Trophoblast cell (in vitro differentiated cells and primary cell): Measurements from ENCODE around the gene RTN4R.

Experiments
- DNase-seq, 2 donors: peaks; one replicate each; pipeline ENCODE4 v3.0.0-alpha.2; 2016
- H2AFZ ChIP-seq: 2 replicates; pipeline ENCODE4 v1.6.1; 2013; ENCODE audit warnings: low read length, moderate library complexity, mild to moderate bottlenecking; ENCODE audit not compliant: insufficient read depth, poor library complexity
- H2AK5ac ChIP-seq: 2 replicates; pipeline ENCODE4 v1.6.1; 2013; ENCODE audit warnings: mild to moderate bottlenecking, low read length
- H2BK120ac ChIP-seq: 2 replicates; pipeline ENCODE4 v1.6.1; 2013; ENCODE audit warnings: low read length, mild to moderate bottlenecking, moderate library complexity; ENCODE audit not compliant: insufficient read depth, poor library complexity
- H2BK12ac ChIP-seq: 2 replicates; pipeline ENCODE4 v1.6.1; 2013; ENCODE audit warnings: mild to moderate bottlenecking, low read length, moderate library complexity
- H2BK5ac ChIP-seq: 2 replicates; pipeline ENCODE4 v1.6.1; 2013; ENCODE audit warnings: low read length, low read depth, moderate library complexity, mild to moderate bottlenecking; ENCODE audit not compliant: poor library complexity
- H3K14ac ChIP-seq: 2 replicates; pipeline ENCODE4 v1.6.1; 2013; ENCODE audit warnings: mild to moderate bottlenecking, low read length
- H3K18ac ChIP-seq: 2 replicates; pipeline ENCODE4 v1.6.1; 2013; ENCODE audit warnings: mild to moderate bottlenecking, low read length
- H3K23ac ChIP-seq: 2 replicates; pipeline ENCODE4 v1.6.1; 2013; ENCODE audit warnings: low read length
- H3K27ac ChIP-seq: 2 replicates; pipeline ENCODE4 v1.5.1; 2013; ENCODE audit warnings: low read depth, mild to moderate bottlenecking, inconsistent platforms, low read length, moderate library complexity
- H3K27me3 ChIP-seq: 2 replicates; pipeline ENCODE4 v1.6.1; 2013; ENCODE audit warnings: inconsistent platforms, mild to moderate bottlenecking, low read length, moderate library complexity; ENCODE audit not compliant: insufficient read depth
- H3K36me3 ChIP-seq, 2 experiments: 1 replicate in 1 of 2; 2 replicates in 1 of 2; pipeline ENCODE4 v1.6.1; 2013; ENCODE audit warnings: low read length in 2 of 2, mild to moderate bottlenecking in 2 of 2, moderate library complexity in 1 of 2; ENCODE audit not compliant: insufficient read depth in 2 of 2, control insufficient read depth in 1 of 2
- H3K4ac ChIP-seq: 2 replicates; pipeline ENCODE4 v1.6.1; 2013; ENCODE audit warnings: low read depth, mild to moderate bottlenecking, low read length, moderate library complexity
- H3K4me1 ChIP-seq, 2 experiments: 1 replicate in 1 of 2; 2 replicates in 1 of 2; pipeline ENCODE4 v1.6.1; 2013; ENCODE audit warnings: low read length in 2 of 2, mild to moderate bottlenecking in 2 of 2, moderate library complexity in 1 of 2; ENCODE audit not compliant: insufficient read depth in 2 of 2, control insufficient read depth in 1 of 2
- H3K4me2 ChIP-seq: 2 replicates; pipeline ENCODE4 v1.6.1; 2013; ENCODE audit warnings: inconsistent platforms, mild to moderate bottlenecking, low read length, moderate library complexity
- H3K4me3 ChIP-seq: 2 replicates; pipeline ENCODE4 v1.5.1; 2013; ENCODE audit warnings: mild to moderate bottlenecking, low read depth, low read length, inconsistent platforms
- H3K79me1 ChIP-seq: one replicate; pipeline ENCODE4 v1.6.1; 2013; ENCODE audit warnings: low read length
- H3K79me2 ChIP-seq: 2 replicates; pipeline ENCODE4 v1.6.1; 2013; ENCODE audit warnings: low read length, mild to moderate bottlenecking; ENCODE audit not compliant: control insufficient read depth, insufficient read depth, poor library complexity
- H3K9ac ChIP-seq: 2 replicates; pipeline ENCODE4 v1.6.1; 2013; ENCODE audit warnings: mild to moderate bottlenecking, low read length
- H3K9me3 ChIP-seq: 2 replicates; pipeline ENCODE4 v1.6.1; 2013; ENCODE audit warnings: low read depth, mild to moderate bottlenecking, control low read depth, inconsistent platforms, low read length; ENCODE audit not compliant: insufficient read depth
- H4K12ac ChIP-seq: 2 replicates; pipeline ENCODE4 v1.6.1; 2013; ENCODE audit warnings: low read depth, mild to moderate bottlenecking, low read length, moderate library complexity
- H4K8ac ChIP-seq: 2 replicates; pipeline ENCODE4 v1.6.1; 2013; ENCODE audit warnings: low read depth, mild to moderate bottlenecking, low read length, moderate library complexity
- H4K91ac ChIP-seq: one replicate; pipeline ENCODE4 v1.6.1; 2013; ENCODE audit warnings: low read depth, mild to moderate bottlenecking, low read length, moderate library complexity
- WGBS: extraction: QIAGEN DNeasy Blood & Tissue Kit; methylation state at CpG from one replicate; pipeline ENCODE4 v1.1.7; 2013; ENCODE audit warnings: missing lambda C conversion rate; ENCODE audit not compliant: insufficient read length, insufficient coverage; ENCODE audit errors: extremely low coverage; 5-methylcytosine and 5-hydroxymethylcytosine counted together

Gene RTN4R

DNA sequence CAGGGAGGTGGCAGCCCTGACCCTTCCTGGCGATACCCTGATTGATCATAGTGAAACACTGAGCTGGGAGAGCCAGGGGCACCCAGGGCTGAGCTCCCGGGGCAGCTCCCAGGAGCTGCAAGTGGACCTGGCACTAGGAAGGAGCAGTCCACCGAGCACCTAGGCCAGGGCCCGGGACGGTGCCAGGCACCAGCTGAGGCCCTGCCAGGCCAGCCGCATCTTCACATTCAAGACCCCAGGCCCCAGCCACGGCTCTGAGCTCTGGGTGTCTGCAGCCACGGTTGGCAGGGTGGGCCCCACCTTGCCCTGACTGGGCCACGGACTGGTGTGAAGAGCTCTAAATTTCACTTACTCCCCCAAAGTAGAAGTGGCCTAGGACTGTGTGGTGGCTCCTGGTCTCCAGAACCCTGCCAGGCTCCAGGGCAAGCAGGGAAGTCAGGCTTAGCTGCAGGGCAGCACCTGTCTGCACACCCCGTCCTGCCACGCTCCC lies 58.3 kb downstream of the RTN4R start:
- Histone ChIP-seq H3K18ac (no peak overlapping the region), H2AK5ac (no peak overlapping the region), H3K4me1 (peaks cover 17 to 19% of the 10 kb centered on the region in 2 experiments), H3K9ac (no peak overlapping the region), H3K23ac (no peak overlapping the region), H2BK120ac (no peak overlapping the region), H3K4me3 (no peak overlapping the region), H3K9me3 (peaks cover 2% of the 10 kb centered on the region), H3K4ac (no peak overlapping the region), H2BK12ac (no peak overlapping the region), H3K79me1 (peaks cover 2% of the 10 kb centered on the region), H3K79me2 (no peaks in the 10 kb centered on the region), H3K14ac (no peak overlapping the region), H4K91ac (no peak overlapping the region), H4K12ac (no peak overlapping the region), H2AFZ (no peak overlapping the region), H3K36me3 (no peaks in the 10 kb centered on the region), H2BK5ac (no peak overlapping the region), H3K4me2 (no peak overlapping the region), H3K27ac (no peak overlapping the region), H3K27me3 (no peaks in the 10 kb centered on the region), H4K8ac (no peak overlapping the region)
- no peak for DNase-seq
- no CpG with 5 or more reads among the region's 11 CpGs for WGBS

DNA sequence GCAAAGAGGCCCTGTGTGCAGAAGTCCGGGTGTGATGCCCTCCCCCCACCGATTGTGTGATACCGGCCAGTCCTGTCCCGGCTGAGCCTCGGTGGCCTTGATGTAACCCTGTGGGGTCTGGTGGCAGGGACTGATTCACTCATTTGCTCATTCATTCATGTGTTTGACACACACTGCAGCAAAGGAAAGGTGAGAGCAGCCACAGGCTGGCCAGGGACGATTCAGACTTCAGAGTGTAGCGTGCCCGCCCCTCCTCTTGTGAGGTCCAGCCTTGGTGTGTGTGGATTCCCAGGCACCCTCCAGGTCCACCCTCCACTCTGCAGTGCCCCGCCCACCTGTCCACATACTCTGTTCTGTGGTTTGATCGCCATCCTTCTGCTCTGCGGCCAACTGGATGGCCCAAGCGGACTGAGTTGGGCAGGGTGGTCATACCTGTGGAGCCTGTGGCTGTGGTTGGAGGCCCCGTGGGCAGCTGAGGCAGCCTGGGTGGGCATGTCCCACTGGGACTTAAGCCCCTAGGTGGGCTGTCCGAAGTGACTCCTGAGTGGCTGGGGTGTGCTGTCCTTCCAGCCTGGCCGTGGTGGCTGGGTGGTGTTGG lies 59.3 kb downstream of the RTN4R start:
- no peak overlapping the region for H3K18ac ChIP-seq
- H3K4me2 ChIP-seq = no peak overlapping the region
- no peak overlapping the region for H4K91ac ChIP-seq
- no CpG with 5 or more reads among the region's 15 CpGs for WGBS
- H2BK12ac ChIP-seq = no peak overlapping the region
- no peak overlapping the region for H2BK120ac ChIP-seq
- H3K27me3 ChIP-seq = no peaks in the 10 kb centered on the region
- H3K4me3 ChIP-seq = no peak overlapping the region
- no peak overlapping the region for H3K27ac ChIP-seq
- H3K14ac ChIP-seq = no peak overlapping the region
- H3K79me1 ChIP-seq = peaks cover 5% of the 10 kb centered on the region
- H3K4ac ChIP-seq = no peak overlapping the region
- H3K23ac ChIP-seq = no peak overlapping the region
- H3K79me2 ChIP-seq = no peaks in the 10 kb centered on the region
- H3K36me3 ChIP-seq = no peaks in the 10 kb centered on the region
- H3K4me1 ChIP-seq = peaks cover 26 to 29% of the 10 kb centered on the region in 2 experiments
- no peak for DNase-seq
- no peak overlapping the region for H3K9ac ChIP-seq
- H2BK5ac ChIP-seq = no peak overlapping the region
- H3K9me3 ChIP-seq = peaks cover 2% of the 10 kb centered on the region
- no peak overlapping the region for H2AK5ac ChIP-seq
- H2AFZ ChIP-seq = no peak overlapping the region
- H4K12ac ChIP-seq = no peak overlapping the region
- no peak overlapping the region for H4K8ac ChIP-seq

DNA sequence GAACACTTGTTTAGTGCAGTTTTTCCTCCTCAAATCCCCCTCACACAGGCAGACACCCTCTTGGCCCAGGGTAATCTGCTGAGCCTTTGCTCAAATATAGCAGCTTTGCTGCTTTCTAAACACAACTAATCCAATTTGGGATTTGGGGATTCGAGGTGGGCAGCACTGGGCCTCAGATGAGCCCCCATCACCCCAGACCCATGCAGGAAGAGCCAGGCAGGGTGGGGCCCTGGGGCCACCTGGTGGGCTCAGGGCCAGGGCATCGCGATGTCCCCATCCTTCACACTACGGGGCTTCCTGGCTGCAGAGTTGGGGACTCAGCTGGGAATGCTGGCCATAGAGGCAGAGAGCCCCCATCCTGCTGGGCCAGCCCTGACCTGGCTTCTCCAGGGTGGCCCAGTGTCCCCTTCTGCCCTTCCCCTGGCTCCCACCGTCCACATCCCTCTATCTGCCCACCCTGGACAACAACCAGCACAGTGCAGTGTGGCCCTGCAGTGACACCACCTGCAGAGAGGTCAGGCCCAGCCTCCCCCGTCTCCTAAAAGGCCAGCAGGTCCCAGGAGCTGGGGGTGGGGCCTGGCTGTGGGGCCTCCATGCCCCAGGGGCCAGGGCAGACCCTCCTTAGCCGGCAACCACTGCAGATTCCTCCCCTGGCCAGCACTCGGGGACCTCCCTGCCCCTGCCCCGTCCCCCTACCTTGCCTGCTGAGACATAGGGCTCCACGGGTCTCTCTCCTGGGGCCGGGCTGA lies 60.7 kb downstream of the RTN4R start:
- peaks cover 30 to 36% of the 10 kb centered on the region in 2 experiments for H3K4me1 ChIP-seq
- H2BK5ac ChIP-seq = no peak overlapping the region
- no peak overlapping the region for H3K23ac ChIP-seq
- H4K91ac ChIP-seq = no peak overlapping the region
- no peaks in the 10 kb centered on the region for H3K27me3 ChIP-seq
- H3K18ac ChIP-seq = no peak overlapping the region
- no peak overlapping the region for H3K4ac ChIP-seq
- H2AFZ ChIP-seq = no peak overlapping the region
- H3K9me3 ChIP-seq = peaks cover under 1% of the 10 kb centered on the region
- no peak overlapping the region for H2BK12ac ChIP-seq
- no peak overlapping the region for H3K4me2 ChIP-seq
- H3K9ac ChIP-seq = no peak overlapping the region
- no peak overlapping the region for H3K4me3 ChIP-seq
- no peaks in the 10 kb centered on the region for H3K79me2 ChIP-seq
- H3K27ac ChIP-seq = no peak overlapping the region
- no peak overlapping the region for H2BK120ac ChIP-seq
- WGBS = no CpG with 5 or more reads among the region's 11 CpGs
- no peak overlapping the region for H4K8ac ChIP-seq
- H2AK5ac ChIP-seq = no peak overlapping the region
- H3K79me1 ChIP-seq = peaks cover 8% of the 10 kb centered on the region
- no peak overlapping the region for H3K14ac ChIP-seq
- DNase-seq = no peak
- no peaks in the 10 kb centered on the region for H3K36me3 ChIP-seq
- H4K12ac ChIP-seq = no peak overlapping the region

DNA sequence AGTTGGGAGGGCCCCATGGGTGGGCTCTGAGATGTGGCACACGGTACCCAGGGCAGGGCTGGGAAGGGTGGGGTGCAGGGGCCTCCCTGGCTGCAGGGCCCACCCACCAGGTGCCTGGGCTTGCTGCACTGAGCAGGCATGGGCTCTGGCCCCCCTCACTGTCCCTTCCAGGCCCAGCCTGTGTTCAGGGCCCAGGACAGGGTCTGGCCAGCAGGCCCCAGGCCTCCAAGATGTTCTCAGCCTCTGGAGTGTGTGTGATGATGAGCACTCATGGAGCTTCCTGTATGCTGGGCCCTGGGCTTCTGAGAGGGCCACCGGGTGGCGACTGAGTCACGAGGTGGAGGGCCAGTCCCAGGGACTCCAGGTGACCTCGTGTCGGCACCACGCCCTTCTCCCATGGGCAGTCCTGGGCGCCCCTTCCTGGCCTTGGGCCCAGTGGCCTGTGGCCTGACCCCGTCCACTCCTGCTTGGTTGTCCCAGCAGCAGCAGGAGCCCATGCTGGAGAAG lies 61.4 kb downstream of the RTN4R start:
- Histone ChIP-seq H3K79me1 (peaks cover 8% of the 10 kb centered on the region), H3K9ac (no peak overlapping the region), H3K4me1 (peaks cover 30 to 36% of the 10 kb centered on the region in 2 experiments), H2AK5ac (peak overlapping the region; percentile 44), H3K9me3 (no peaks in the 10 kb centered on the region), H3K23ac (no peak overlapping the region), H3K79me2 (no peaks in the 10 kb centered on the region), H4K12ac (no peak overlapping the region), H2BK12ac (peak overlapping the region; percentile 29), H3K4me3 (no peak overlapping the region), H3K27ac (no peak overlapping the region), H2AFZ (peak overlapping the region; percentile 50), H3K4me2 (no peak overlapping the region), H4K8ac (peak overlapping the region; percentile 43), H3K27me3 (no peaks in the 10 kb centered on the region), H3K14ac (peak overlapping the region; percentile 23), H4K91ac (peak overlapping the region; percentile 58), H3K18ac (no peak overlapping the region), H2BK120ac (no peak overlapping the region), H3K36me3 (no peaks in the 10 kb centered on the region), H3K4ac (no peak overlapping the region), H2BK5ac (no peak overlapping the region)
- no peak for DNase-seq
- WGBS = no CpG with 5 or more reads among the region's 9 CpGs
